Hypothalamus (tissue), 51 donors: ENCODE results near the gene NEK10.

ENCODE experiments used
- DNase-seq, 51 donors: peaks; one replicate each; lab custom pipeline; 2025; lab: John Stamatoyannopoulos, UW

The NEK10 gene

GRCh38 chr3:27079427-27080257 lies 289.5 kb downstream of the NEK10 start:
- no peak for DNase-seq

DNA sequence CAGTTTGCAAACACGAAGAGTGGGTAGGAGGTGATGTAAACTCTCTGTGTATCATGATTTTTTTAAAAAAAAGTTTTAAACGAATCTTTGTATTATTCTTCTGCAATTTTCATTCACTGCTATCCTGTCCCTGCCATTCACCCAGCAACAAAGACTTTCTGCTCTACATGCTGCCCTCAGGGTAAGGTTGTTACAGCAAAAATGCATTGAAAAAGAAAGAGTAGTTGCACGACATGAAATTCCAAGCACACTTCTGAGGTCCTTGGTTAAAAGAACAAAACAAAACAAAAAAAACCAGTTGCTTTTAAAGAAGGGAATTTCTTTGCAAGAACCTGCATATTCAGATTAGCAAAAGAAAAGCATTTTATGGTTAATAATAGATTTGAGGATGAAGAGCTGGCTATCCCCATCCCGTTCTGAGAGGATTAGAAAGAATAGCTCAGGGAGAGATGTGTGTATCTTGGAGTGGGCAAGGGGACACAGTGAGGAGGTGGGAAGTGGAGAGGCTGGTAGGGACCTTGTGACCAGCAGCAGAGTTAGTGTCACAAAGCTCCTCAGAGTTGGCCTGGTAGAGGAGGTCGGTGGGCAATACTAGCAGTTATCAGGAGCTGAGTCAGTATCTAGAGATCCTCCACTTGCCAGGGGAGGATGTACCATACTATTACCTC lies 290.8 kb downstream of the NEK10 start:
- DNase-seq: no peak

DNA sequence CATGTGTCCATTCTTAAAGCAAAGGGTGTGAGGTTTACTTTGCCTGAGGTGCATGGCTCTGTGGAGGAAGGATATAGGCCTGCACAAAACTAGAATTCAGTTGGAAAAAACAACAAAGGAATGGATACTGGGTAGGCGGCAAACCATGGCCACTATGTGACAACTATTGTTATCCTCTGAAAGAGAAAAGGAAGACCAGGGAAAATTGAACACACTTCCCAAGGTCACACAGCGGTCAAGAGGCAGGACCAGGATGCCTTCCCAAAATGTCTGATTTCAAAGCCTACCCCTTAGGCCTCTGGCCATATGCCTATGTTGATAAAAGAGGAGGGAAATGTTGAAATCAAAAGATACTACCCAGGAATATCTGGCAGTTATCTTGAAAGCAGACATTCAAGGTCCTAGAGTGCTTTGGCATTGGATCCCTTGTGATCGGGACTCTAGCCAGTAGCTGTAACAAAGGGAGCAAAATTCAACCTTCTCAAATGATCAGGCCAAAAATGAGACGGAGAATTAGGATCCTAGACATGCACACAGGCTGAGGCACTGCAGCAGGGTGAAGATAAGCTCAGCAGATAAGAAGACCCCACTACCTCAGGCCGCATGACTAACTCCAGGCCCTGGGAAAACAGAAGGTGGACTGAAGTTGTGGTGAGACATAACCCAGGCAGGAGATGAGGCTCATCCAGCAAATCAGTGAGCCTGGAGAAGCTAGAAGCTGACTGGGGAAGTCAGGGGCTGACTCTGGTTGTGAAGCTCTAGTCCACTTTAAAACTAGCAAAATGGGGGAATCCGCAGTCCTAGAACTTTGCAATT lies 292.2 kb downstream of the NEK10 start:
- no peak for DNase-seq

DNA sequence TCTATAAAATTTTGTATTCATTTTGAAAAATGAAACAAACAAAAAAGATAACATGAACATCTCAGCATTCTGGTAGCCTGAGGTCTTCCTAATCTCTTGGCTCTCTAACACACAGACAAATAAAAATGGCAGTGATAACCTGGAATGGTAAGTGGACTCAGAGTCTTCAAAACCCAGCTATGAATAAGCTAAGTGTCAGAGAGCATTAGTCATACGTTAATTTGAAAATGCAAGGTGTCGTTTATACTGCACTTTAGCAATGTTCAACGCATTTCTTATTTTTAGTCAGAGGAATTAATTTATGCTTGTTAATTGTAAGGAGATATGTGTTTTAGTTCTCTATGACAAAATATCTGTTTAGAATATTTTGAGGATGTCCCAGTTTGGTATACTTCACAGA lies 294.3 kb downstream of the NEK10 start:
- DNase-seq: no peak

DNA sequence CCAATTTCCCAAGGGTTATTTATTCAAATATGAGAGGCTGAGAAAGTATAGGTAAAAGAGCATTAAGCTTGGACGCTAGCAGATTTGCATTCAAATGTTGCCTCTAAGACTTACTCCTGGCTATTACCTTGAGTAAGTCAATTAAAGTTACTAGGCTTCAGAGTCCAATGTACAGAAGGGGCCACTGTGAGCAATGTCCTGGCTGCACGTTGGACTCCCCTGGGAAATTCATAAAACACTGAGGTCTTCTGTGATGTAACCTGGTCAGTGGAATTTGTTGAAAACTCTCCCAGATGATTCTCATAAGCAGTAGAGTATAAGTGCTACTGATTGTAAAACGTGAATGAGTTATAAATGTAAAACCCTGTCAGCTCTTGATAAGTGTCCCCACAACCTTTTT lies 295.3 kb downstream of the NEK10 start:
- no peak for DNase-seq

- DNase-seq: no peak
Measured at GRCh38 chr3:27072810-27073651, 296.2 kb downstream of the NEK10 start.

GRCh38 chr3:27060336-27060735 lies 308.8 kb downstream of the NEK10 start:
- no peak for DNase-seq
